ES-I3 (cell line): ENCODE data around the gene PRMT5.
A peak's percentile ranks its signal among the peaks of the same experiment; 100 is the strongest.
"Not testable (repeated sequence)": the region's sequence is repeated elsewhere in the genome, so short reads cannot be mapped to it uniquely, and the experiment has no call there.

ENCODE experiments used
- H3K36me3 ChIP-seq: 2 replicates; pipeline ENCODE4 v1.6.1; 2013; ENCODE audit warnings: mild to moderate bottlenecking, low read length, control low read depth, moderate library complexity; ENCODE audit not compliant: insufficient read depth
- H3K4me1 ChIP-seq: 2 replicates; pipeline ENCODE4 v1.6.1; 2013; ENCODE audit warnings: mild to moderate bottlenecking, control low read depth, low read length; ENCODE audit not compliant: insufficient read depth
- H3K9ac ChIP-seq: 2 replicates; pipeline ENCODE4 v1.6.1; 2013; ENCODE audit warnings: low read depth, mild to moderate bottlenecking, low read length, moderate library complexity
- H3K9me3 ChIP-seq: 2 replicates; pipeline ENCODE4 v1.6.1; 2013; ENCODE audit warnings: mild to moderate bottlenecking, low read length, moderate library complexity; ENCODE audit not compliant: control insufficient read depth, insufficient read depth

The PRMT5 gene

DNA sequence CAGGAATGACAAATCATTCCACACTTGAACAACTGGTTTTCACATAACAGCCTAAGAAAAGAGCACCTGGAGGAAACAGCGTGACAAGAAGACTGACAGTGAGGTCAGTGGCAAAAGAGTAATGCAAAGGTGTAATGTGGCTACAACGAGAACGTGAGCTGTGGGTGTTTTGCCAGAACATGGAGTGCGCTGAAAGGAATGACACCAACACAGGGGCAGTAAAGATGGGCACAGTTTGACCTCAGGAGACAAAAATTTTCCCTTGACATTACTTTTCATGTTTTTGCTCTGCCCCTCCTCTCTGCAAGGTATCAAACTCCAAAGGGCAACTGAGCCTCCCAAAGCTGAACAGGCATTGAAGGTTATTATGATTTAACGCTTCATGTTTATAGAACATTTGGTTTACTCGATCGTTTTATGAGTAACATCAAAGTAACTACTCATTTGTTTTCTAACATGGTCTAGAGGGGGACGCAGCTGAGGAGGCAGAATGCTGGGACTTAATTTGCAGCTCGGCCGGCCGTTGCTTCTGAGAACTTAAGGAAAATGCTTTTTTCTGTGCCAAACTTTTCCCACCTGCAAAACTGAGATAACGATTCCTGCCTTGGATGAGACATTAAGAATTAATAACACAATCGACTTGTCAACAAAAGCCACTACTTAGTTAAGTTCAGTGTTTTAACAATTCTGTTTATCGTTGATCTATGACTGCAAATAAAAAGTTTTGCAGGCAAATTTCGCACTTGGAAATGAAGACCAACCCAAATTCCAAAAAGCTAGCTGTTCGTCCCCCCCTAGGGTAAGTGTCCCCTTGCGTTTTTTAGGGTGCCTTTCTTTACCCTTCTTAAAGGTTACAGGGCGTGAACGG is 26.8 kb upstream of the PRMT5 start:
- Histone ChIP-seq H3K9ac (peak overlapping the region; percentile 93), H3K4me1 (no peaks in the 10 kb centered on the region), H3K9me3 (no peaks in the 10 kb centered on the region), H3K36me3 (peaks cover 10% of the 10 kb centered on the region; the same call in 1 of the 2 replicates)

DNA sequence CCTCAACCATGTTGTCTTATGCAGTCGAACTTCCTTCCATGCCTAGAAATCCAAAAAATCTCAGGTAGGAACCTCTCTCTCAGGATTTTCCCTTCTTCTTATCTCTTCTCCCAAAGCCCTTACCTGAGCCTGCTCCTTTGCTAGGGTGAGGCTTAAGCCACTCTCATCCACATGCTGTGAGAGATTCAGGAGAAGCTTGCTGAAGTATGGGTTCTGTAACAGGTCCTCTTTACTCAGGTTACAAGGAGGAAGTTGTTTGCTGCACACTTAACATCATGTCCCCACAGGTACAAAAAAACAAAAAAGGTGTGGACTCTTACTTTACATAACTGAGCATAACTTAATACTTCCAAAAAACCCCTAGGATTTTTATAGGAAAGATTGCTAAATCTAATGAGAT is 23.2 kb upstream of the PRMT5 start:
- Histone ChIP-seq H3K36me3 (peaks cover 17% of the 10 kb centered on the region; the same call in 1 of the 2 replicates), H3K9me3 (no peaks in the 10 kb centered on the region), H3K4me1 (no peaks in the 10 kb centered on the region), H3K9ac (no peak overlapping the region)

GRCh38 chr14:22951795-22952194 is 22.6 kb upstream of the PRMT5 start:
- not testable (repeated sequence) for H3K4me1 ChIP-seq, H3K9ac ChIP-seq, H3K9me3 ChIP-seq
- H3K36me3 ChIP-seq = peaks cover 17% of the 10 kb centered on the region; the same call in 1 of the 2 replicates

GRCh38 chr14:22945642-22946041 is 16.5 kb upstream of the PRMT5 start:
- Histone ChIP-seq H3K4me1 (no peaks in the 10 kb centered on the region), H3K9me3 (no peaks in the 10 kb centered on the region), H3K36me3 (peaks cover 7% of the 10 kb centered on the region; the same call in 1 of the 2 replicates), H3K9ac (no peak overlapping the region)

- Histone ChIP-seq H3K9ac (no peak overlapping the region), H3K36me3 (no peaks in the 10 kb centered on the region), H3K4me1 (no peaks in the 10 kb centered on the region), H3K9me3 (no peaks in the 10 kb centered on the region)
These were observed 10.5 kb upstream of the PRMT5 start for GRCh38 chr14:22939684-22940083.

DNA sequence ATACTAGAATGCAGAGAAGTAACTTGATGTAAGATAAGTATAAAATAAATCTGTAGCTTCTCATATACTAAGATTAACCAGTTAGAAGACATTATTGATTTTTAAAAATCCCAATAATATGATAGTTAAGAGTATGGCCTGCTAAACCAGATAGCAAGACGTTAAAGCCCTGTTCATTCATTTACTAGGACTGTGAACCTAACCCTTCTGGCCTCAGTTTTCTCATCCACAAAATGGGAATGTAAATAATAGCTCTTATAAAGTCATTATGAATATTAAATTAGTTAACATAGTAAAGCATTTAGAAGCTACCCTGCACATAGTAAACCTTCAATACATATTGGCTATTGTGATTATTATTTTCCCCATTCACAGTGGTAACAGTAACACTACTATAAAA is 6.0 kb upstream of the PRMT5 start:
- Histone ChIP-seq H3K9ac (no peak overlapping the region), H3K9me3 (no peaks in the 10 kb centered on the region), H3K36me3 (no peaks in the 10 kb centered on the region), H3K4me1 (no peaks in the 10 kb centered on the region)

DNA sequence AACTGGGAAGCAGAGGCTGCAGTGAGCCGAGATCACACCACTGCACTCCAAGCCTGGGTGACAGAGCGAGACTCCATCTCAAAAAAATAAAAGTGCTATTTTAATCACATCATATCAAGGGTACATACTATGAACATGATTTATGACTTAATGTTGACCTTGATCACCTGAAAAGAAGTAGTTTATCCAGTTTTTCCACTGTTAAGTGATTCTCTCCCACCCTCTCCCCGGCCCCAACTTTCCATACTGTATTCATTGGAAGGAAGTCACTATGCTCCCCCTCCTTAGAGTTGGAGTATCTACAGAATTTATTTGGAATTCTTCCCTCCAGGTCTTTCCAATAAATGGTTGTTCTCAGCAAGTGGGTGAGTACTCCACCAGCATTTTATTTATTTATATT is 3.0 kb upstream of the PRMT5 start:
- Histone ChIP-seq H3K36me3 (no peaks in the 10 kb centered on the region), H3K9ac (no peak overlapping the region), H3K9me3 (no peaks in the 10 kb centered on the region), H3K4me1 (peaks cover 8% of the 10 kb centered on the region)

DNA sequence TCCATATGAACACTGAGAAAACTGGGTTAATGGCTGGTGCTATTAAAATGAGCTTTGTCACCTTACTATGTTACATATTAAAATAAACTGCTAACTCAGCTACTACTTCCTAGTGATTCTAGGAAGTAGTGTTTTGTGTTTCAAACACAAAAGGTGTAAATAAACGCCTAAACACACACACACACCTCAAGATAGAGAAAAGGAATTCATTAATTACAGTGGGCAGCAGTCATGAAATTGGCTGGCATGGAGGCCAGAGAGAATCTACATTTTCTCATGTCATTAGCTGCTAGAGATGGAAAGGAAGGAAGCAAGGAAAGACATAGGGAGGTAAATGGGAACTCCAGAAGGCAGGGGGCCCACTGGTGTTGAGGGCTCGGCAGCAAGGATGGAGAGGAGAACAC is 787 bp upstream of the PRMT5 start:
- peaks cover 14% of the 10 kb centered on the region; the same call in 1 of the 2 replicates for H3K36me3 ChIP-seq
- peak overlapping the region; percentile 75 for H3K9ac ChIP-seq
- H3K9me3 ChIP-seq = no peaks in the 10 kb centered on the region
- peaks cover 8% of the 10 kb centered on the region for H3K4me1 ChIP-seq

- no peaks in the 10 kb centered on the region for H3K9me3 ChIP-seq
- peaks cover 8% of the 10 kb centered on the region for H3K4me1 ChIP-seq
- H3K9ac ChIP-seq = peak overlapping the region; percentile 83
- H3K36me3 ChIP-seq = peaks cover 26% of the 10 kb centered on the region
These were observed 706 bp downstream of the PRMT5 start for GRCh38 chr14:22928237-22929103.

DNA sequence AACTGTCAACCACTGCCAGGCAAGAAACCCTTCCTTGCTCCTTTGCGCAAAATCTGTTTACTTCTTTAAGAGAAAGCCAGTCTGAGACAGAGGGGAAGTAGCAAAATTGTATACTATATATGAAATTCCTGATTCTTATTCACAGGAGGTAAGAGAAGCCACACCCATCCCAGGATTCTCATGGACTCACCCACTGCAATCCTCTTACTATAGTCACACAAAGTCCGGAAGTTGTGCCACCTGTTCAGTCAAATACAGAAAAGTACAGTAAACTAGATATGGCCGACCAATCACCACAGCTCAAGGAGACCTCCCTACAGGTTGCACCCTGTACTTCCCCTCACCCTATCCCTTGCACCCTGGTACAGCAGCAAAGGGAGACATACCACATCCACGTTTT is 2.9 kb downstream of the PRMT5 start:
- H3K36me3 ChIP-seq = peaks cover 31% of the 10 kb centered on the region
- H3K9me3 ChIP-seq = no peaks in the 10 kb centered on the region
- H3K9ac ChIP-seq = no peak overlapping the region
- H3K4me1 ChIP-seq = peaks cover 8% of the 10 kb centered on the region

- Histone ChIP-seq H3K9ac (no peak overlapping the region), H3K36me3 (peaks cover 31% of the 10 kb centered on the region), H3K9me3 (no peaks in the 10 kb centered on the region), H3K4me1 (peaks cover 8% of the 10 kb centered on the region)
These were observed 3.7 kb downstream of the PRMT5 start for GRCh38 chr14:22925513-22925912.

GRCh38 chr14:22923746-22924145 is 5.4 kb downstream of the PRMT5 start:
- H3K36me3 ChIP-seq = peaks cover 31% of the 10 kb centered on the region
- peaks cover 17% of the 10 kb centered on the region for H3K4me1 ChIP-seq
- H3K9ac ChIP-seq = no peak overlapping the region
- no peaks in the 10 kb centered on the region for H3K9me3 ChIP-seq

GRCh38 chr14:22922294-22922693 is 6.9 kb downstream of the PRMT5 start:
- H3K36me3 ChIP-seq = peaks cover 31% of the 10 kb centered on the region
- no peaks in the 10 kb centered on the region for H3K9me3 ChIP-seq
- H3K9ac ChIP-seq = no peak overlapping the region
- H3K4me1 ChIP-seq = peaks cover 9% of the 10 kb centered on the region; the same call in 1 of the 2 replicates

DNA sequence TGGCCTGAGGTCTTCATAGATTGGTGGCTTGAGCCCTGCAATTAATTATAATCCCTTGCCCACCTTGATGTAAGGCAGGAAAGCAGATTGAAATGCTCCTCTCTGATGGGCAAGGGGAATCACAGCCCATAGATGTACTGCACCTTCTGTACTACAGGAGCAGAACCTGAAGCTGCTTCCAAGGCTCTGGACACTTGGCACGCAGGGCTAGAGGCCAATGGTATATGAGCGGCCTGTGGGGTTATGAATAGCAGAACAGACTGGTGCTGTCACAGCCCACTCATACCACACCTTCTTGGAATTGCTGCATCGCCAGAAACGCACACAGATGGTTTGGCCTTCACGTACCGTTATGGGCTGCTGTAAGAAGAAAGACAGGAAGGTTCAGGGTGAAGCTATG is 8.5 kb downstream of the PRMT5 start:
- Histone ChIP-seq H3K9ac (no peak overlapping the region), H3K9me3 (no peaks in the 10 kb centered on the region), H3K4me1 (peaks cover 9% of the 10 kb centered on the region; the same call in 1 of the 2 replicates), H3K36me3 (peaks cover 21% of the 10 kb centered on the region)

- H3K36me3 ChIP-seq = peaks cover 13% of the 10 kb centered on the region
- H3K4me1 ChIP-seq = peaks cover 9% of the 10 kb centered on the region; the same call in 1 of the 2 replicates
- H3K9me3 ChIP-seq = no peaks in the 10 kb centered on the region
- H3K9ac ChIP-seq = peak overlapping the region; percentile 47
These were observed 9.6 kb downstream of the PRMT5 start for GRCh38 chr14:22919601-22919921.
